ENCODE data around the gene CENPU. TPM values are rescaled to one million over a fixed set of nuclear protein-coding genes. Genes with fewer than 3 reads are reported as not detected.

The CENPU gene
- polyA plus RNA-seq, 1 donor from 2014 or later, result 13.0 TPM

DNA sequence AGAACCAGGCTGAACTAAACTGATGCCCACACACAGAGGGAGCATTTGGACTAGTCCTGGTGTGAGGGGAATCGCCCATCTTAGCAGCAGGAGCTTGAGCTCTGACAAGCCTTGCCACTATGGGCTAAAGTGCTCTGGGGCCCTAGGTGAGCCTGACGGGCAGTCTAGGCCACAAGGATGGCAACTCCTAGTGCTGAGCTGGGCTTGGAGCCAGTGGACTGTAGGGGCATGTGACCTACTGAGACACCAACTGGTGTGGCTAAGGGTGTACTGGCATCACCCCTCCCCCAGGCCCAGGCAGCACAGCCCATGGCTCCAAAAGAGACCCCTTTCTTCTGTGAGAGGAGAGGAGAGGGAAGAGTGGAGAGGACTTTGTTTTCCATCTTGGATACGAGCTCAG lies 14.5 kb downstream of the CENPU start:
- TF ChIP-seq EZH2 (IDR thresholded peaks at IDR 0.05; ENCODE audit: borderline replicate concordance, insufficient read depth, low read length, poor library complexity, severe bottlenecking), result no peak
- TF ChIP-seq TAF1 (IDR thresholded peaks at IDR 0.05; ENCODE audit: low read depth), result no peak
- no peak for TF ChIP-seq RAD21 (conservative IDR thresholded peaks at IDR 0.05)
- no peak for TF ChIP-seq EP300 (conservative IDR thresholded peaks at IDR 0.05; ENCODE audit: poor library complexity, severe bottlenecking)
- no peak for TF ChIP-seq MXI1 (conservative IDR thresholded peaks at IDR 0.05; ENCODE audit: poor library complexity, severe bottlenecking)
- no peak for TF ChIP-seq SMC3 (conservative IDR thresholded peaks at IDR 0.05; ENCODE audit: poor library complexity)
- TF ChIP-seq, protein P1, sequence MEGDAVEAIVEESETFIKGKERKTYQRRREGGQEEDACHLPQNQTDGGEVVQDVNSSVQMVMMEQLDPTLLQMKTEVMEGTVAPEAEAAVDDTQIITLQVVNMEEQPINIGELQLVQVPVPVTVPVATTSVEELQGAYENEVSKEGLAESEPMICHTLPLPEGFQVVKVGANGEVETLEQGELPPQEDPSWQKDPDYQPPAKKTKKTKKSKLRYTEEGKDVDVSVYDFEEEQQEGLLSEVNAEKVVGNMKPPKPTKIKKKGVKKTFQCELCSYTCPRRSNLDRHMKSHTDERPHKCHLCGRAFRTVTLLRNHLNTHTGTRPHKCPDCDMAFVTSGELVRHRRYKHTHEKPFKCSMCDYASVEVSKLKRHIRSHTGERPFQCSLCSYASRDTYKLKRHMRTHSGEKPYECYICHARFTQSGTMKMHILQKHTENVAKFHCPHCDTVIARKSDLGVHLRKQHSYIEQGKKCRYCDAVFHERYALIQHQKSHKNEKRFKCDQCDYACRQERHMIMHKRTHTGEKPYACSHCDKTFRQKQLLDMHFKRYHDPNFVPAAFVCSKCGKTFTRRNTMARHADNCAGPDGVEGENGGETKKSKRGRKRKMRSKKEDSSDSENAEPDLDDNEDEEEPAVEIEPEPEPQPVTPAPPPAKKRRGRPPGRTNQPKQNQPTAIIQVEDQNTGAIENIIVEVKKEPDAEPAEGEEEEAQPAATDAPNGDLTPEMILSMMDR (IDR thresholded peaks at IDR 0.05; ENCODE audit: poor library complexity, severe bottlenecking), result no peak
- TF ChIP-seq, protein P2, sequence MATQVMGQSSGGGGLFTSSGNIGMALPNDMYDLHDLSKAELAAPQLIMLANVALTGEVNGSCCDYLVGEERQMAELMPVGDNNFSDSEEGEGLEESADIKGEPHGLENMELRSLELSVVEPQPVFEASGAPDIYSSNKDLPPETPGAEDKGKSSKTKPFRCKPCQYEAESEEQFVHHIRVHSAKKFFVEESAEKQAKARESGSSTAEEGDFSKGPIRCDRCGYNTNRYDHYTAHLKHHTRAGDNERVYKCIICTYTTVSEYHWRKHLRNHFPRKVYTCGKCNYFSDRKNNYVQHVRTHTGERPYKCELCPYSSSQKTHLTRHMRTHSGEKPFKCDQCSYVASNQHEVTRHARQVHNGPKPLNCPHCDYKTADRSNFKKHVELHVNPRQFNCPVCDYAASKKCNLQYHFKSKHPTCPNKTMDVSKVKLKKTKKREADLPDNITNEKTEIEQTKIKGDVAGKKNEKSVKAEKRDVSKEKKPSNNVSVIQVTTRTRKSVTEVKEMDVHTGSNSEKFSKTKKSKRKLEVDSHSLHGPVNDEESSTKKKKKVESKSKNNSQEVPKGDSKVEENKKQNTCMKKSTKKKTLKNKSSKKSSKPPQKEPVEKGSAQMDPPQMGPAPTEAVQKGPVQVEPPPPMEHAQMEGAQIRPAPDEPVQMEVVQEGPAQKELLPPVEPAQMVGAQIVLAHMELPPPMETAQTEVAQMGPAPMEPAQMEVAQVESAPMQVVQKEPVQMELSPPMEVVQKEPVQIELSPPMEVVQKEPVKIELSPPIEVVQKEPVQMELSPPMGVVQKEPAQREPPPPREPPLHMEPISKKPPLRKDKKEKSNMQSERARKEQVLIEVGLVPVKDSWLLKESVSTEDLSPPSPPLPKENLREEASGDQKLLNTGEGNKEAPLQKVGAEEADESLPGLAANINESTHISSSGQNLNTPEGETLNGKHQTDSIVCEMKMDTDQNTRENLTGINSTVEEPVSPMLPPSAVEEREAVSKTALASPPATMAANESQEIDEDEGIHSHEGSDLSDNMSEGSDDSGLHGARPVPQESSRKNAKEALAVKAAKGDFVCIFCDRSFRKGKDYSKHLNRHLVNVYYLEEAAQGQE (IDR thresholded peaks at IDR 0.05; ENCODE audit: borderline replicate concordance), result no peak
- TF ChIP-seq POLR2AphosphoS5 (IDR thresholded peaks at IDR 0.05), result no peak
- Histone ChIP-seq H3K9me2 (ENCODE audit: insufficient read depth, low read length) (no peaks in the 10 kb centered on the region), H4K20me1 (ENCODE audit: insufficient read depth) (no peaks in the 10 kb centered on the region), H3K36me3 (ENCODE audit: insufficient read depth, low read length) (no peaks in the 10 kb centered on the region), H3K9me3 (ENCODE audit: low read length) (no peaks in the 10 kb centered on the region), H3F3A (ENCODE audit: insufficient read depth, low read length, poor library complexity, severe bottlenecking) (no peaks in the 10 kb centered on the region), H3K9ac (ENCODE audit: low read length) (no peak overlapping the region), H3K27ac (ENCODE audit: low read length) (no peak overlapping the region), H3K4me3 (ENCODE audit: low read length) (no peak overlapping the region), H3K27me3 (ENCODE audit: insufficient read depth, low read depth, low read length) (no peaks in the 10 kb centered on the region), H3K4me2 (ENCODE audit: low read length) (no peak overlapping the region), H2AFZ (ENCODE audit: low read depth, low read length) (no peak overlapping the region), H3K79me2 (replicated peaks; ENCODE audit: insufficient read depth, low read length) (no peaks in the 10 kb centered on the region)

DNA sequence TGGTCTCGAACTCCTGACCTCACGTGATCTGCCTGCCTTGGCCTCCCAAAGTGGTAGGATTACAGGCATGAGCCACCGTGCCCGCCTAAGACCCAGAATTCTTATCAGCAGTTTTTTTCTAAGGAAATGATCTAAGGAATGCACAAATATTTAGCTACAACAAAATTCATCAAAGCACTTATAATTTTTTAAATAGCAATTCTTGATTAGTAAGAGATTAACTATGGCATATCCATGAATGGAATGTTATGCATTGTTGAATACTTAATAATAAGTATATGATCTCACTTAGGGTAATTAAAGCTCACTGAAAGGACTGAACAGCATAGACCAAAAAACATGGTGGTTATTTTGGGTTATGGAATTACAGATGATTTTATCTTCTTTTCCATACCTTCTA lies 18.4 kb downstream of the CENPU start:
- Histone ChIP-seq H3K27me3 (ENCODE audit: insufficient read depth, low read depth, low read length) (no peaks in the 10 kb centered on the region), H3K9me2 (ENCODE audit: insufficient read depth, low read length) (no peaks in the 10 kb centered on the region), H3K79me2 (replicated peaks; ENCODE audit: insufficient read depth, low read length) (no peaks in the 10 kb centered on the region), H4K20me1 (ENCODE audit: insufficient read depth) (no peaks in the 10 kb centered on the region), H3K36me3 (ENCODE audit: insufficient read depth, low read length) (no peaks in the 10 kb centered on the region), H3K27ac (ENCODE audit: low read length) (no peak overlapping the region), H3F3A (ENCODE audit: insufficient read depth, low read length, poor library complexity, severe bottlenecking) (no peaks in the 10 kb centered on the region), H2AFZ (ENCODE audit: low read depth, low read length) (no peak overlapping the region), H3K4me3 (ENCODE audit: low read length) (no peak overlapping the region), H3K9ac (ENCODE audit: low read length) (no peak overlapping the region), H3K9me3 (ENCODE audit: low read length) (no peaks in the 10 kb centered on the region), H3K4me2 (ENCODE audit: low read length) (no peak overlapping the region)
- TF ChIP-seq, protein P1 (IDR thresholded peaks at IDR 0.05; ENCODE audit: poor library complexity, severe bottlenecking), result no peak
- TF ChIP-seq POLR2AphosphoS5 (IDR thresholded peaks at IDR 0.05), result no peak
- TF ChIP-seq RAD21 (conservative IDR thresholded peaks at IDR 0.05), result no peak
- no peak for TF ChIP-seq EP300 (conservative IDR thresholded peaks at IDR 0.05; ENCODE audit: poor library complexity, severe bottlenecking)
- TF ChIP-seq TAF1 (IDR thresholded peaks at IDR 0.05; ENCODE audit: low read depth), result no peak
- no peak for TF ChIP-seq MXI1 (conservative IDR thresholded peaks at IDR 0.05; ENCODE audit: poor library complexity, severe bottlenecking)
- TF ChIP-seq SMC3 (conservative IDR thresholded peaks at IDR 0.05; ENCODE audit: poor library complexity), result no peak
- no peak for TF ChIP-seq EZH2 (IDR thresholded peaks at IDR 0.05; ENCODE audit: borderline replicate concordance, insufficient read depth, low read length, poor library complexity, severe bottlenecking)
- TF ChIP-seq, protein P2 (IDR thresholded peaks at IDR 0.05; ENCODE audit: borderline replicate concordance), result no peak
